Endothelial cell of umbilical vein (primary cell): Measurements from ENCODE around the gene XAF1. TPM values are rescaled to one million over a fixed set of nuclear protein-coding genes. Genes with fewer than 3 reads are reported as not detected.

ENCODE experiments used
- BruUV-seq: library from RNA; stranded (reverse); fragments of 400-500 nt; replicated peaks from 2 replicates; lab custom pipeline; 2021; lab: Mats Ljungman, UMichigan
- CTCF ChIA-PET: fragments of 300-600, 350-600 bp; sonication (Branson Sonifier 250); formaldehyde crosslinking; loops from one replicate; lab custom pipeline; 2021; ENCODE audit warnings: antibody characterized with exemption, inconsistent platforms; lab: Charles Lee
- POLR2A ChIA-PET: fragments of 300-600, 350-600 bp; sonication (Branson Sonifier 250); formaldehyde crosslinking; loops from one replicate; lab custom pipeline; 2021; ENCODE audit warnings: antibody characterized with exemption, inconsistent platforms; lab: Charles Lee
- DNase-seq: peaks from one replicate; pipeline ENCODE4 v3.0.0-alpha.2; 2011; ENCODE audit warnings: low read depth, low spot score
- FAIRE-seq: peaks from 2 replicates; lab custom pipeline; 2011; peaks lifted over from hg19 to GRCh38; lab: Jason Lieb, UNC
- H2AFZ ChIP-seq: 2 replicates; pipeline ENCODE4 v1.6.0; 2012; ENCODE audit warnings: low read depth, low read length, control low read depth, inconsistent platforms
- H3K27ac ChIP-seq: 2 replicates; pipeline ENCODE4 v1.5.1; 2011; ENCODE audit warnings: low read depth, mild to moderate bottlenecking, control low read depth, low read length, moderate library complexity; ENCODE audit not compliant: insufficient read depth
- H3K27me3 ChIP-seq, 2 experiments: 2 replicates each; pipeline versions ENCODE4 v1.6.0 to v1.6.1; 2011; ENCODE audit warnings: low read length in 2 of 2, mixed read lengths in 1 of 2; ENCODE audit not compliant: control insufficient read depth in 2 of 2, insufficient read depth in 2 of 2
- H3K36me3 ChIP-seq, 2 experiments: 2 replicates in 1 of 2; 3 replicates in 1 of 2; pipeline ENCODE4 v1.5.1; 2011; ENCODE audit warnings: low read length in 2 of 2, mild to moderate bottlenecking in 1 of 2, moderate library complexity in 1 of 2; ENCODE audit not compliant: control insufficient read depth in 2 of 2, insufficient read depth in 2 of 2; ENCODE audit errors: extremely low read depth in 1 of 2
- H3K4me1 ChIP-seq: 3 replicates; pipeline ENCODE4 v1.5.1; 2011; ENCODE audit warnings: mild to moderate bottlenecking, low read length; ENCODE audit not compliant: control insufficient read depth, insufficient read depth; ENCODE audit errors: extremely low read depth
- H3K4me2 ChIP-seq: 2 replicates; pipeline ENCODE4 v1.6.1; 2011; ENCODE audit warnings: low read length, control low read depth, mixed read lengths; ENCODE audit not compliant: insufficient read depth
- H3K4me3 ChIP-seq, 3 experiments: fragments of 200-600 bp in 1 of 3; sonication (generic), shearing (Covaris generic) in 1 of 3; replicated peaks in 1 of 3; 2 replicates each; pipeline ENCODE4 v1.5.1; 2011 to 2016; ENCODE audit warnings: control low read depth in 3 of 3, low read length in 3 of 3, mild to moderate bottlenecking in 2 of 3, inconsistent platforms in 1 of 3, low read depth in 1 of 3, moderate library complexity in 1 of 3; ENCODE audit not compliant: insufficient read depth in 1 of 3
- H3K79me2 ChIP-seq: 2 replicates; pipeline ENCODE4 v1.6.0; 2012; ENCODE audit warnings: low read length, inconsistent platforms; ENCODE audit not compliant: control insufficient read depth, insufficient read depth
- H3K9ac ChIP-seq: replicated peaks from 2 replicates; pipeline ENCODE3; 2011; ENCODE audit warnings: low read length, control low read depth; ENCODE audit not compliant: insufficient read depth; ENCODE audit errors: extremely low read depth
- H3K9me1 ChIP-seq: replicated peaks from 3 replicates; pipeline ENCODE4 v1.6.0; 2011; ENCODE audit warnings: mild to moderate bottlenecking, low read length; ENCODE audit not compliant: control insufficient read depth, insufficient read depth; ENCODE audit errors: extremely low read depth
- H3K9me3 ChIP-seq: replicated peaks from 2 replicates; pipeline ENCODE4 v1.5.1; 2012; ENCODE audit warnings: low read length, inconsistent platforms; ENCODE audit not compliant: control insufficient read depth, insufficient read depth
- H4K20me1 ChIP-seq: replicated peaks from 2 replicates; pipeline ENCODE3; 2011; ENCODE audit warnings: mild to moderate bottlenecking, low read length; ENCODE audit not compliant: control insufficient read depth, insufficient read depth; ENCODE audit errors: extremely low read depth
- EZH2 ChIP-seq: IDR thresholded peaks from 2 replicates; pipeline ENCODE4 v1.6.1; 2012; ENCODE audit warnings: borderline replicate concordance, low read depth, mild to moderate bottlenecking, moderate library complexity, low read length, inconsistent platforms; ENCODE audit not compliant: severe bottlenecking
- FOS ChIP-seq: IDR thresholded peaks from 2 replicates; pipeline ENCODE4 v1.6.1; 2011; ENCODE audit warnings: mild to moderate bottlenecking, low read length, moderate library complexity, borderline replicate concordance; ENCODE audit not compliant: insufficient read depth
- GATA2 ChIP-seq: IDR thresholded peaks from 2 replicates; pipeline ENCODE4 v1.7.0; 2011; ENCODE audit warnings: low read depth, mild to moderate bottlenecking, moderate library complexity, mixed read lengths, low read length; ENCODE audit not compliant: insufficient read length, insufficient read depth
- JUN ChIP-seq: IDR thresholded peaks from 2 replicates; pipeline ENCODE4 v1.6.1; 2011; ENCODE audit warnings: borderline replicate concordance, low read depth; ENCODE audit not compliant: insufficient read length, insufficient read depth
- MYC ChIP-seq: IDR thresholded peaks from one replicate; pipeline ENCODE4 v1.6.1; 2011; ENCODE audit warnings: mild to moderate bottlenecking, low read depth, low read length
- POLR2A ChIP-seq: IDR thresholded peaks from 2 replicates; pipeline ENCODE4 v1.6.1; 2012; ENCODE audit warnings: low read depth, mild to moderate bottlenecking, control low read depth, low read length
- POLR2AphosphoS5 ChIP-seq: IDR thresholded peaks from 2 replicates; pipeline ENCODE4 v1.6.1; 2012; ENCODE audit warnings: low read depth, mild to moderate bottlenecking, control low read depth, low read length, moderate library complexity; ENCODE audit not compliant: insufficient read depth
- dilution Hi-C: fragments of 300-500 bp; cut with MboI; formaldehyde crosslinking; loops from one replicate; pipeline ENCODE4 v1.15.0; 2019; ENCODE audit warnings: low sequenced_read_pairs; ENCODE audit not compliant: extremely low pct_ligation_motif_present
- intact Hi-C: fragments of 100-400 bp; cut with micrococcal nuclease; formaldehyde crosslinking; loops from one replicate; pipeline ENCODE4 v1.10.0; 2022
- polyA plus RNA-seq, 4 experiments: library from polyadenylated mRNA; depleted of rRNA in 3 of 4; stranded (reverse) in 3 of 4; unstranded in 1 of 4; fragments of >200 nt; gene quantifications; 2 replicates each; pipeline versions ENCODE4 v1.2.1 to v1.2.3, GENCODE V29; 2011 to 2012; ENCODE audit warnings: missing spikeins in 1 of 4
- total RNA-seq: library from RNA; stranded (reverse); gene quantifications from 2 replicates; pipeline ENCODE4 v1.2.3, GENCODE V29; 2021
- TF ChIP-seq, protein P1 (sequence below), 2 donors: IDR thresholded peaks; 1 replicate in 1 of 2; 2 replicates in 1 of 2; pipeline ENCODE4 v1.5.1; 2011; ENCODE audit warnings: low read length in 2 of 2, mild to moderate bottlenecking in 2 of 2, moderate library complexity in 2 of 2, control low read depth in 1 of 2, inconsistent platforms in 1 of 2, low read depth in 1 of 2; ENCODE audit not compliant: insufficient read depth in 1 of 2; ENCODE audit errors: extremely low read depth in 1 of 2
- TF ChIP-seq, protein P2 (sequence below): IDR thresholded peaks from 2 replicates; pipeline ENCODE4 v1.6.1; 2011; ENCODE audit not compliant: insufficient read depth, insufficient read length

XAF1 gene
- total and polyA plus RNA-seq, 2 donors (not counting 3 experiments of a cell fraction or from before 2014, with no cell fraction given), result 6.3 to 21.5 TPM

DNA sequence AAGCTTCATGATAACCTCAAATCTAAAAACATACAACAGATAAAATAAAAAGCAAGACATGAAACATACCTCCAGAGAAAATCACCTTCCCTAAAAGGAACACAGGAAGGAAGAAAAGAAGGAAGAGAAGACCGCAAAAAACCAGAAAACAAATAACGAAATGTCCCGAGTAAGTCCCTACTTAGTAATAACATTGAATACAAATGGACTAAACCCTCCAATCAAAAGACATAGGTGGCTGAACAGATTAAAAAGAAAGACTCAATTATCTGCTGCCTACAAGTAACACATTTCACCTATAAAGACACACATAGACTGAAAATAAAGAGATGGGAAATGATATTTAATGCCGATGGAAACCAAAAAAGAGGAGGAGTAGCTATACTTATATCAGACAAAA, 26.4 kb downstream of the XAF1 start:
- TF ChIP-seq POLR2A (no peak), JUN (no peak), EZH2 (no peak), FOS (no peak), POLR2AphosphoS5 (no peak), MYC (no peak), GATA2 (no peak)
- TF ChIP-seq, protein P1, sequence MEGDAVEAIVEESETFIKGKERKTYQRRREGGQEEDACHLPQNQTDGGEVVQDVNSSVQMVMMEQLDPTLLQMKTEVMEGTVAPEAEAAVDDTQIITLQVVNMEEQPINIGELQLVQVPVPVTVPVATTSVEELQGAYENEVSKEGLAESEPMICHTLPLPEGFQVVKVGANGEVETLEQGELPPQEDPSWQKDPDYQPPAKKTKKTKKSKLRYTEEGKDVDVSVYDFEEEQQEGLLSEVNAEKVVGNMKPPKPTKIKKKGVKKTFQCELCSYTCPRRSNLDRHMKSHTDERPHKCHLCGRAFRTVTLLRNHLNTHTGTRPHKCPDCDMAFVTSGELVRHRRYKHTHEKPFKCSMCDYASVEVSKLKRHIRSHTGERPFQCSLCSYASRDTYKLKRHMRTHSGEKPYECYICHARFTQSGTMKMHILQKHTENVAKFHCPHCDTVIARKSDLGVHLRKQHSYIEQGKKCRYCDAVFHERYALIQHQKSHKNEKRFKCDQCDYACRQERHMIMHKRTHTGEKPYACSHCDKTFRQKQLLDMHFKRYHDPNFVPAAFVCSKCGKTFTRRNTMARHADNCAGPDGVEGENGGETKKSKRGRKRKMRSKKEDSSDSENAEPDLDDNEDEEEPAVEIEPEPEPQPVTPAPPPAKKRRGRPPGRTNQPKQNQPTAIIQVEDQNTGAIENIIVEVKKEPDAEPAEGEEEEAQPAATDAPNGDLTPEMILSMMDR (IDR thresholded peaks at IDR 0.05; ENCODE audit: extremely low read depth in 1 of 2, insufficient read depth in 1 of 2, low read depth in 1 of 2, low read length in 2 of 2), result no peak
- TF ChIP-seq, protein P2, sequence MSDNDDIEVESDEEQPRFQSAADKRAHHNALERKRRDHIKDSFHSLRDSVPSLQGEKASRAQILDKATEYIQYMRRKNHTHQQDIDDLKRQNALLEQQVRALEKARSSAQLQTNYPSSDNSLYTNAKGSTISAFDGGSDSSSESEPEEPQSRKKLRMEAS, result no peak
- no TSS peak for BruUV-seq
- peaks cover 0 to 17% of the 10 kb centered on the region in 2 experiments for H3K27me3 ChIP-seq
- ChIA-PET POLR2A (no interaction called here), CTCF (interaction anchor here (1.8 kb wide), 1 partner anchor 61 kb away, joined by 6 read pairs; no protein-coding TSS in a partner anchor)
- H2AFZ ChIP-seq, result no peak overlapping the region
- H3K4me1 ChIP-seq, result peaks cover 6% of the 10 kb centered on the region
- H3K9me3 ChIP-seq, result no peaks in the 10 kb centered on the region
- H3K79me2 ChIP-seq, result no peaks in the 10 kb centered on the region
- no peak for FAIRE-seq
- no peak overlapping the region for H3K4me2 ChIP-seq
- DNase-seq, result no peak
- no peaks in the 10 kb centered on the region for H3K36me3 ChIP-seq
- H3K9ac ChIP-seq, result no peak overlapping the region
- H3K9me1 ChIP-seq, result no peaks in the 10 kb centered on the region
- no peak overlapping the region for H3K4me3 ChIP-seq
- H4K20me1 ChIP-seq, result no peaks in the 10 kb centered on the region
- intact Hi-C loops, result no loop called here
- dilution Hi-C loops, result no loop called here
- H3K27ac ChIP-seq, result no peak overlapping the region
